Panc1 (cell line): ENCODE data around the gene SLCO2B1. TPM values are rescaled to one million over a fixed set of nuclear protein-coding genes. Genes with fewer than 3 reads are reported as not detected.

Experiments used
- ATAC-seq: fragments of 200-7000 bp; cut with Tn5 transposase; 2 replicates; pipeline ENCODE4 v1.9.1; 2020; ENCODE audit warnings: mild to moderate bottlenecking, moderate library complexity
- BruUV-seq: library from RNA; stranded (reverse); fragments of 400-500 nt; replicated peaks from 2 replicates; lab custom pipeline; 2021; lab: Mats Ljungman, UMichigan
- CTCF ChIA-PET: fragments of 300-600 bp; sonication (Branson Sonifier 250); formaldehyde crosslinking; loops from one replicate; lab custom pipeline; 2022; ENCODE audit warnings: antibody characterized with exemption; lab: Charles Lee
- POLR2A ChIA-PET: fragments of 300-600 bp; sonication (Branson Sonifier 250); formaldehyde crosslinking; loops from one replicate; lab custom pipeline; 2022; ENCODE audit warnings: antibody characterized with exemption; lab: Charles Lee
- DNase-seq: peaks from one replicate; pipeline ENCODE4 v3.0.0-alpha.2; 2010; ENCODE audit warnings: low read depth, low spot score
- H3K27ac ChIP-seq: 2 replicates; pipeline ENCODE4 v1.5.1; 2011; ENCODE audit warnings: mild to moderate bottlenecking, low read length, inconsistent platforms
- H3K27me3 ChIP-seq: fragments of 200-500 bp; sonication (Bioruptor generic); 2 replicates; pipeline ENCODE4 v1.6.0; 2014; ENCODE audit warnings: low read length, inconsistent platforms; ENCODE audit not compliant: control insufficient read depth, insufficient read depth
- H3K36me3 ChIP-seq: fragments of 200-500 bp; sonication (Bioruptor generic); 2 replicates; pipeline ENCODE4 v1.5.1; 2014; ENCODE audit warnings: inconsistent platforms, mild to moderate bottlenecking, low read length, moderate library complexity; ENCODE audit not compliant: control insufficient read depth, insufficient read depth
- H3K4me1 ChIP-seq: 2 replicates; pipeline ENCODE4 v1.5.1; 2011; ENCODE audit warnings: inconsistent platforms, mild to moderate bottlenecking, low read length, moderate library complexity; ENCODE audit not compliant: control insufficient read depth, insufficient read depth
- H3K4me3 ChIP-seq, 2 experiments: 2 replicates each; pipeline ENCODE4 v1.5.1; 2011 to 2012; ENCODE audit warnings: low read depth in 2 of 2, low read length in 2 of 2, mild to moderate bottlenecking in 2 of 2, inconsistent platforms in 1 of 2, moderate library complexity in 1 of 2
- H3K9me3 ChIP-seq: fragments of 200-500 bp; sonication (Bioruptor generic); 2 replicates; pipeline ENCODE4 v1.5.1; 2014; ENCODE audit warnings: low read depth, mild to moderate bottlenecking, inconsistent platforms, low read length, moderate library complexity; ENCODE audit not compliant: control insufficient read depth, insufficient read depth
- POLR2AphosphoS5 ChIP-seq: IDR thresholded peaks from 2 replicates; pipeline ENCODE4 v1.6.1; 2012; ENCODE audit warnings: mild to moderate bottlenecking, low read depth, low read length, moderate library complexity
- SIN3A ChIP-seq: IDR thresholded peaks from 2 replicates; pipeline ENCODE4 v1.6.1; 2012; ENCODE audit warnings: low read depth, mild to moderate bottlenecking, low read length, moderate library complexity, borderline replicate concordance; ENCODE audit not compliant: insufficient read depth
- TCF7L2 ChIP-seq: IDR thresholded peaks from 2 replicates; pipeline ENCODE4 v1.6.1; 2011; ENCODE audit warnings: mild to moderate bottlenecking, low read depth, low read length, inconsistent platforms
- in situ Hi-C: cut with HindIII; loops from 2 replicates; pipeline ENCODE4 v1.10.0; 2016; ENCODE audit warnings: low sequenced_read_pairs, low pct_unique_long_range_greater_than_20kb
- intact Hi-C: fragments of 100-400 bp; cut with micrococcal nuclease; formaldehyde crosslinking; loops from one replicate; pipeline ENCODE4 v1.10.0; 2022; ENCODE audit not compliant: unreplicated experiment
- total RNA-seq: library from RNA; stranded (reverse); gene quantifications from one replicate; pipeline ENCODE4 v1.2.1, GENCODE V29; 2021; ENCODE audit not compliant: unreplicated experiment
- TF ChIP-seq, protein P1 (sequence below), 2 experiments: IDR thresholded peaks; 2 replicates each; pipeline ENCODE4 v1.6.1; 2011 to 2012; ENCODE audit warnings: low read depth in 2 of 2, control low read depth in 1 of 2, low read length in 1 of 2, mild to moderate bottlenecking in 1 of 2, moderate library complexity in 1 of 2; ENCODE audit not compliant: insufficient read depth in 1 of 2
- TF ChIP-seq, protein P2 (sequence below): fragments of 450-650 bp; IDR thresholded peaks from 2 replicates; pipeline ENCODE4 v1.5.1; 2017; ENCODE audit warnings: mild to moderate bottlenecking

The SLCO2B1 gene
- total RNA-seq, 1 experiment from 2014 or later = 0.77 TPM

DNA sequence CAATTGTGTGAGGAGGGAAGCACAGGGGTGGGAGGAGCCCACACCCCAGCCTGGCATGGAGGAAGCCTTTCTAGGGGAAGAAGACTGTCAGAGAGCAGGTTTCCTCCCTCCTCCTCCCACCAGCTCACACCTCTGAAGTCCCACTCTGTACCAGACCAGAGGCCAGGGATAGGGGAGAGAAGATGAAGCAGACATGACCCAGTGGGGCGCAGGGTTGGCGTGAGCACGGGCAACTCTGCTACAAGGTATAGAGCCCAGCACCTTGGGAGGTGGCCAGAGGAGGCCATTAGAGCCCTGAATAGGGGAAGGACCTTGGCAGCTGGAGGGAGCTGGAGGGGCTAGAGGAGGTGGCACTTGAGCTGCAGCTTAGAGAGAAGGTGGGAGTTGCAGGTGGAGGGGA is 15.9 kb downstream of the SLCO2B1 start:
- TF ChIP-seq, protein P1, sequence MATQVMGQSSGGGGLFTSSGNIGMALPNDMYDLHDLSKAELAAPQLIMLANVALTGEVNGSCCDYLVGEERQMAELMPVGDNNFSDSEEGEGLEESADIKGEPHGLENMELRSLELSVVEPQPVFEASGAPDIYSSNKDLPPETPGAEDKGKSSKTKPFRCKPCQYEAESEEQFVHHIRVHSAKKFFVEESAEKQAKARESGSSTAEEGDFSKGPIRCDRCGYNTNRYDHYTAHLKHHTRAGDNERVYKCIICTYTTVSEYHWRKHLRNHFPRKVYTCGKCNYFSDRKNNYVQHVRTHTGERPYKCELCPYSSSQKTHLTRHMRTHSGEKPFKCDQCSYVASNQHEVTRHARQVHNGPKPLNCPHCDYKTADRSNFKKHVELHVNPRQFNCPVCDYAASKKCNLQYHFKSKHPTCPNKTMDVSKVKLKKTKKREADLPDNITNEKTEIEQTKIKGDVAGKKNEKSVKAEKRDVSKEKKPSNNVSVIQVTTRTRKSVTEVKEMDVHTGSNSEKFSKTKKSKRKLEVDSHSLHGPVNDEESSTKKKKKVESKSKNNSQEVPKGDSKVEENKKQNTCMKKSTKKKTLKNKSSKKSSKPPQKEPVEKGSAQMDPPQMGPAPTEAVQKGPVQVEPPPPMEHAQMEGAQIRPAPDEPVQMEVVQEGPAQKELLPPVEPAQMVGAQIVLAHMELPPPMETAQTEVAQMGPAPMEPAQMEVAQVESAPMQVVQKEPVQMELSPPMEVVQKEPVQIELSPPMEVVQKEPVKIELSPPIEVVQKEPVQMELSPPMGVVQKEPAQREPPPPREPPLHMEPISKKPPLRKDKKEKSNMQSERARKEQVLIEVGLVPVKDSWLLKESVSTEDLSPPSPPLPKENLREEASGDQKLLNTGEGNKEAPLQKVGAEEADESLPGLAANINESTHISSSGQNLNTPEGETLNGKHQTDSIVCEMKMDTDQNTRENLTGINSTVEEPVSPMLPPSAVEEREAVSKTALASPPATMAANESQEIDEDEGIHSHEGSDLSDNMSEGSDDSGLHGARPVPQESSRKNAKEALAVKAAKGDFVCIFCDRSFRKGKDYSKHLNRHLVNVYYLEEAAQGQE (IDR thresholded peaks at IDR 0.05; ENCODE audit: insufficient read depth in 1 of 2, low read depth in 2 of 2, low read length in 1 of 2) = no peak
- TF ChIP-seq SIN3A (no peak), POLR2AphosphoS5 (no peak), TCF7L2 (no peak)
- TF ChIP-seq, protein P2, sequence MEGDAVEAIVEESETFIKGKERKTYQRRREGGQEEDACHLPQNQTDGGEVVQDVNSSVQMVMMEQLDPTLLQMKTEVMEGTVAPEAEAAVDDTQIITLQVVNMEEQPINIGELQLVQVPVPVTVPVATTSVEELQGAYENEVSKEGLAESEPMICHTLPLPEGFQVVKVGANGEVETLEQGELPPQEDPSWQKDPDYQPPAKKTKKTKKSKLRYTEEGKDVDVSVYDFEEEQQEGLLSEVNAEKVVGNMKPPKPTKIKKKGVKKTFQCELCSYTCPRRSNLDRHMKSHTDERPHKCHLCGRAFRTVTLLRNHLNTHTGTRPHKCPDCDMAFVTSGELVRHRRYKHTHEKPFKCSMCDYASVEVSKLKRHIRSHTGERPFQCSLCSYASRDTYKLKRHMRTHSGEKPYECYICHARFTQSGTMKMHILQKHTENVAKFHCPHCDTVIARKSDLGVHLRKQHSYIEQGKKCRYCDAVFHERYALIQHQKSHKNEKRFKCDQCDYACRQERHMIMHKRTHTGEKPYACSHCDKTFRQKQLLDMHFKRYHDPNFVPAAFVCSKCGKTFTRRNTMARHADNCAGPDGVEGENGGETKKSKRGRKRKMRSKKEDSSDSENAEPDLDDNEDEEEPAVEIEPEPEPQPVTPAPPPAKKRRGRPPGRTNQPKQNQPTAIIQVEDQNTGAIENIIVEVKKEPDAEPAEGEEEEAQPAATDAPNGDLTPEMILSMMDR = no peak
- Histone ChIP-seq H3K27ac (no peak overlapping the region), H3K27me3 (peaks cover 5% of the 10 kb centered on the region; the same call in 1 of the 2 replicates), H3K36me3 (no peaks in the 10 kb centered on the region), H3K4me1 (no peaks in the 10 kb centered on the region), H3K4me3 (no peak overlapping the region), H3K9me3 (no peaks in the 10 kb centered on the region)
- ChIA-PET CTCF (no interaction called here), POLR2A (no interaction called here)
- DNase-seq (no peak), ATAC-seq (no peak)
- no TSS peak for BruUV-seq
- in situ Hi-C loops (no loop called here), intact Hi-C loops (no loop called here)

DNA sequence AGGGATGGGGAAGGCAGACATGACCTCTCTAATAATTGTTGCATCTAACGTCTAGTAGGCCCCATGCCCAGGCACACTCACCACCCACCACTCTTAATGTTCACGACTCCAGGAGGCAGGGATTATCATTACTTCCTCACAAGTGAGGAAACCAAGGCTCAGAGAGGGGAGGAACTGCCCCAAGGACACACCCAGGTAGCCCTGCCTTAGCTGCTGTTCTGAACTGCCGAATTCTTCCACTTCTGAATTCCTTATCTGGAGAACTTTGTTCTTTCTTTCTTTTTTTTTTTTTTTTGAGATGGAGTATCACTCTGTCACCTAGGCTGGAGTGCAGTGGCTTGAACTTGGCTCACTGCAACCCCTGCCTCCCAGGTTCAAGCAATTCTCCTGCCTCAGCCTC is 16.7 kb downstream of the SLCO2B1 start:
- TF ChIP-seq, protein P1 (IDR thresholded peaks at IDR 0.05; ENCODE audit: insufficient read depth in 1 of 2, low read depth in 2 of 2, low read length in 1 of 2) = no peak
- TF ChIP-seq TCF7L2 (no peak), POLR2AphosphoS5 (no peak), SIN3A (no peak)
- TF ChIP-seq, protein P2 = no peak
- BruUV-seq = no TSS peak
- ChIA-PET CTCF (interaction anchor here (0.6 to 1.0 kb wide), 2 partner anchors 23 to 37 kb away, joined by 3 to 7 read pairs; no protein-coding TSS in a partner anchor), POLR2A (no interaction called here)
- Histone ChIP-seq H3K4me3 (no peak overlapping the region), H3K27ac (no peak overlapping the region), H3K27me3 (peaks cover 9% of the 10 kb centered on the region; the same call in 1 of the 2 replicates), H3K4me1 (no peaks in the 10 kb centered on the region), H3K36me3 (no peaks in the 10 kb centered on the region), H3K9me3 (no peaks in the 10 kb centered on the region)
- DNase-seq (no peak), ATAC-seq (no peak)
- intact Hi-C loops = no loop called here
- in situ Hi-C loops = no loop called here
